ENCODE measurements around the gene FOSL2.

Gene FOSL2

DNA sequence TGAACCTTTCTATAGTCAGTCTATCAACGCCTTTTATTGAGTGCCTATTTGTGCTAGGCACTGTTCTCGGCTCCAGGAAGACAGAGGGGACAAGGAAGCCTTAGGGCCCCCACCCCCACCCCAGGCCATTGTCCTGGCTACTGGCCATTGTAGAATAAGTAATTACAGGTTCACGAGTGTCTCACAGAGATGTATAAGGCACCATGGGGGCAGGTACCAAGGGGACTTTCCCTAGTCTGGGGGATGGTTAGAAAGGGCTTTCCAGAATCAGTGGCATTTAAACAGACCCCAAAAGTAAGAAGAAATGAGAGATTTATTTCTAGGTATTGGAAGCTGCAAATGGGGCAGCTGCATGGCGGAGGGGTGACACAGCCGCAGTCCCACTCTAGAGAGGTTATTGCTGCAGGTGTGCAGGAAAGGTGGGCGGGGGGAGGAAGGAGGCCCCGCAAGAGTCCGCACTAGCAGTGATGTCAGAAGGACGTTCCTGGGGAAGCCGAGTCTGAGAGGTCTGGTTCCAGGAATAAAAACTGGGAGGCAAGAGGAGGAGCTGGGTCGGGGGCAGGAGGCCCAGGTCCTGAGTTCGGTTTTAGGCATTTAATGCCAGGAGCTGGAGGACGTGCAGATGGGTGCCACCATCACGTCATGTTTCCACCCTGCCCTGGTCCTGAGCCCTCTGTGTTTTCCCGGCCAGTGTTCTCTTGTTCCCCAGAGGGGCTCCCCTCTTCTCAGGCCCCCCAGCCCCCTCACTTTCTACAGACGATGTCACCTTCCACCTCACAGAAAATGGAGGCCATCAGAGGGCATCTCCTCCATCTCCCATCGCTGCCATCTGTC, 30.5 kb downstream of the FOSL2 start:
- H3K4me3 ChIP-seq (ENCODE audit: low read length), result no peak overlapping the region
- no peak overlapping the region for H2AFZ ChIP-seq (ENCODE audit: low read depth, low read length)
- H3K27me3 ChIP-seq (ENCODE audit: insufficient read depth, low read length), result no peaks in the 10 kb centered on the region
- no peaks in the 10 kb centered on the region for H3K4me1 ChIP-seq (ENCODE audit: insufficient read depth, low read length)
- H3K36me3 ChIP-seq (ENCODE audit: insufficient read depth, low read length), result no peaks in the 10 kb centered on the region
- no peaks in the 10 kb centered on the region for H3K9me3 ChIP-seq (ENCODE audit: low read length)

DNA sequence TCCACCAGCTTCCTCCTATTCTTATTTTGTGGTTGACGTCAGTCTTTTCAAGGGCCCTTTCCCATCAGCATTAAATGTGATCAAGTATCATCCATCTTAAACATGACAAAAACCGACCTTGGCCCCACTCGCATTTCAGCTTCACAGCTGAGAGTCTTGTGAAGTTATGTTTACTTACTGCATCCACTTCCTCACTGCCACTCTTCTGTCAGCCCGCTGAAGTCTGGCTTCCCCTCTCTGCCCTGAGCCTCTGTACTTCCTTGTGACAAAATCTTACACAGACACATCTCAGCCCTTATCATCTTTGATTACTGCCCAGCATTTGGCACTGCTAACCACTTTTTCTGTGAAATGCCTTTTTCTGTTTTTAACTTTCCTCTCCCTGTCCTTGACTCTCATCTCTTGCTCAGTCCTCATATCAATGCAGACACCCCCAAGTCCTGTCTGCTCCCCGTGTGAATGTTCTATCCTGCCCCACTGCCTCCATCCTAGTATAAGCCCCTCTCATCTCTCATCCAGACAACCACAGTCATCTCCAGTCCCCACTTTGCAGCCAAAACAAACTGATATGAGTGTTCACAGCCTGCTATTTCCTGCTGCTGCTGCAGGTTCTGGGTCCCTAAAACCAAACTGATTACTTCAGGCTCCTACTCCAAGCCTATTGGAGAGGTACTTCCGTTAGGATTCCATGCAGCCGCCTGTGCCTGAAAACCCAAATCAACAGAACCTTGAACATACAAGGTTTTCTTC, 31.4 kb downstream of the FOSL2 start:
- Histone ChIP-seq H3K4me1 (ENCODE audit: insufficient read depth, low read length) (no peaks in the 10 kb centered on the region), H3K9me3 (ENCODE audit: low read length) (no peaks in the 10 kb centered on the region), H3K27me3 (ENCODE audit: insufficient read depth, low read length) (no peaks in the 10 kb centered on the region), H3K36me3 (ENCODE audit: insufficient read depth, low read length) (no peaks in the 10 kb centered on the region), H2AFZ (ENCODE audit: low read depth, low read length) (no peak overlapping the region), H3K4me3 (ENCODE audit: low read length) (no peak overlapping the region)

DNA sequence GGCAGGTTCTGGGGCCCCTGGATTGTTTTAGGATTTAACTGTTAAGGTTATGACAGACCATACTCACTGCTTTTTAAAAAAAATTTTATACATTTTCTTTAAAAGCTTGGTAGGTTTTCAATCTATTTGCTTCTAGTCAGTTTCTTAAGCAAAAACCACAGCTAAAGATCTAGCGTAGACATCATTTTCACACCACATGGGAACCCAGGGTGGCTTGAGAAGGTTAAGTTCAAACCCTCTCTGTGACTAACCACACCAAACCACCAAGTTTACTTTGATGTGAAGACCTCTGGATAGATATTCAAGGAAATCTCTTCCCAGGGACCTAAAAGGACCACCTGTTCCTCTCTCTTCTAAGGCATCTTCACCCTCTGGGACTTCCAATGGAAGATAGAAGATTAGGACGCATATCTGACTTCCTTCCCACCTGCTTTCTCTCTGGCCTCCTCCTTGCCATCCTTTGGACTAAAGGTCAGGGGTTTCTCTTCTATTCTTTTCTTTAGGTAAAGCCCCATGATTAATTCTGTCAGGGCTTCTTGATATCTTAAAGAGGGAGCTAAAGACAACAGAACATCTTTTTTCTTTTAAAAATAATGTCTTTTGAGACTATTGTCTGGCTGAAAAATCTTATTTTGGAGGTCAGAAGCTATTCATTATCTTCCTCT, 32.3 kb downstream of the FOSL2 start:
- Histone ChIP-seq H3K27me3 (ENCODE audit: insufficient read depth, low read length) (no peaks in the 10 kb centered on the region), H3K4me1 (ENCODE audit: insufficient read depth, low read length) (no peaks in the 10 kb centered on the region), H2AFZ (ENCODE audit: low read depth, low read length) (no peak overlapping the region), H3K4me3 (ENCODE audit: low read length) (no peak overlapping the region), H3K9me3 (ENCODE audit: low read length) (no peaks in the 10 kb centered on the region), H3K36me3 (ENCODE audit: insufficient read depth, low read length) (no peaks in the 10 kb centered on the region)

DNA sequence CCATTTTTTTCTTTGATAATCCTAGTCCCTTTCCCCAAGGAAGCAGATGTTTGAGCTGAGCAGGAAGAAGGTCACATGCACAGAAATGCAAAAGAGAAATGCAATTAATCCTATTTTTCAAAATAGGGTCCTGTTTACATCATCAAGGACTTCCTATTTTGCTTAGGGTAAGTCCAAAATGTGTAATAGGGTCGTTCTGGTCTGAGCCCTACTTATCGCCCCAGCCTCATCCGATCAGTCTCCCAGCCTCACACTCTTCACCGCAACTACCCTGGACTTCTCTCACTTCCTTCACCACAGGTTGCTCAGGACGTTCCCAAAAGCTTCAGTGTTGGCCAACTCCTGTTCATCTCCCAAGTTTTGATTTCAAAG, 32.8 kb downstream of the FOSL2 start:
- Histone ChIP-seq H2AFZ (ENCODE audit: low read depth, low read length) (no peak overlapping the region), H3K4me3 (ENCODE audit: low read length) (no peak overlapping the region), H3K9me3 (ENCODE audit: low read length) (no peaks in the 10 kb centered on the region), H3K4me1 (ENCODE audit: insufficient read depth, low read length) (no peaks in the 10 kb centered on the region), H3K27me3 (ENCODE audit: insufficient read depth, low read length) (no peaks in the 10 kb centered on the region), H3K36me3 (ENCODE audit: insufficient read depth, low read length) (no peaks in the 10 kb centered on the region)

DNA sequence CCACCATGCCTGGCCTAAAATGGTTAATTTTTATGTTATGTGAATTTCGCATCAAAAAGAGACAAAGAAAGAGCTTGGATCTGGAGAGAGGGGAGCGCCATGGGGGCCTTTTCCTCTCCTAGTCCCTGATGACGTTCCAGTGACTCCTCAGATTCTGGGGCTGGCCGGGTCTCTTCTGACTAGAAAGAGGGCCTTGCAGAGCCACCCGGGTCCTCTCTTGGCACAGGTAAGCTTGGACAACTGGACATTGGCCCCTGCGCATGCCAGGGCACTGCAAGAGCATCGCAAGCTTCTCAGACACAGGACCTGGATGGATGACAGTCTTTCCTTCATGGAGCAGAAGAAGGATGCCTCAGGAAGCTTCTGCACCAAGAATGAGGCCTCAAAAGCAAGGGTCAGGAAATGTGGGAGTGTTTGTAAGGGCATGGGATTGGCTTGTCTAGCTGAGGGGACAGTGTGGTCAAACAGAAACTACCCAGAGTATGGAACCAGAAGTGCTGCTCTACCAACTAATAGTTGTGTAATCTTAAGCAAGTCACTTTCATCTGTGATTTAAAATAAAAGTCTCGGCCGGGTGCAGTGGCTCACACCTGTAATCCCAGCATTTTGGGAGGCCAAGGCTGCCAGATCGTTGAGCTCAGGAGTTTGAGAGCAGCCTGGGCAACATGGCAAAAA, 35.2 kb downstream of the FOSL2 start:
- no peaks in the 10 kb centered on the region for H3K36me3 ChIP-seq (ENCODE audit: insufficient read depth, low read length)
- H3K9me3 ChIP-seq (ENCODE audit: low read length), result no peaks in the 10 kb centered on the region
- peaks cover 3% of the 10 kb centered on the region for H3K27me3 ChIP-seq (ENCODE audit: insufficient read depth, low read length)
- no peaks in the 10 kb centered on the region for H3K4me1 ChIP-seq (ENCODE audit: insufficient read depth, low read length)
- no peak overlapping the region for H2AFZ ChIP-seq (ENCODE audit: low read depth, low read length)
- H3K4me3 ChIP-seq (ENCODE audit: low read length), result no peak overlapping the region

DNA sequence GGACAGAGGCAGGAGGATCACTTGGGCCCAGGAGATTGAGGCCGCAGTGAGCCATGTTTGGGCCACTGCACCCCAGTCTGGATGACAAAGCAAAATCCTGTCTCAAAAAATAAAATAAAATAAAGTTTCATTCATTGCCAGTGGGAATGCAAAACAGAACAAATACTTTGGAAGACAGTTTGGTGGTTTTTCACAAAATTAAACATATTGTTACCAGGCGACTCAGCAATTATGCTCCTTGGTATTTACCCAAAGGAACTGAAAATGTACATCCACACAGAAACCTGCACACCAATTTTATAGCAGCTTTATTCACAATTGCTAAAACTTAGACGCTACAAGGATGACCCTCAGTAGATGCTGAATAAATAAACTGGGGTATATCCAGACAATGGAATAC, 35.8 kb downstream of the FOSL2 start:
- H3K4me1 ChIP-seq (ENCODE audit: insufficient read depth, low read length), result no peaks in the 10 kb centered on the region
- H3K9me3 ChIP-seq (ENCODE audit: low read length), result no peaks in the 10 kb centered on the region
- H3K27me3 ChIP-seq (ENCODE audit: insufficient read depth, low read length), result peaks cover 3% of the 10 kb centered on the region
- no peak overlapping the region for H3K4me3 ChIP-seq (ENCODE audit: low read length)
- H2AFZ ChIP-seq (ENCODE audit: low read depth, low read length), result no peak overlapping the region
- no peaks in the 10 kb centered on the region for H3K36me3 ChIP-seq (ENCODE audit: insufficient read depth, low read length)

DNA sequence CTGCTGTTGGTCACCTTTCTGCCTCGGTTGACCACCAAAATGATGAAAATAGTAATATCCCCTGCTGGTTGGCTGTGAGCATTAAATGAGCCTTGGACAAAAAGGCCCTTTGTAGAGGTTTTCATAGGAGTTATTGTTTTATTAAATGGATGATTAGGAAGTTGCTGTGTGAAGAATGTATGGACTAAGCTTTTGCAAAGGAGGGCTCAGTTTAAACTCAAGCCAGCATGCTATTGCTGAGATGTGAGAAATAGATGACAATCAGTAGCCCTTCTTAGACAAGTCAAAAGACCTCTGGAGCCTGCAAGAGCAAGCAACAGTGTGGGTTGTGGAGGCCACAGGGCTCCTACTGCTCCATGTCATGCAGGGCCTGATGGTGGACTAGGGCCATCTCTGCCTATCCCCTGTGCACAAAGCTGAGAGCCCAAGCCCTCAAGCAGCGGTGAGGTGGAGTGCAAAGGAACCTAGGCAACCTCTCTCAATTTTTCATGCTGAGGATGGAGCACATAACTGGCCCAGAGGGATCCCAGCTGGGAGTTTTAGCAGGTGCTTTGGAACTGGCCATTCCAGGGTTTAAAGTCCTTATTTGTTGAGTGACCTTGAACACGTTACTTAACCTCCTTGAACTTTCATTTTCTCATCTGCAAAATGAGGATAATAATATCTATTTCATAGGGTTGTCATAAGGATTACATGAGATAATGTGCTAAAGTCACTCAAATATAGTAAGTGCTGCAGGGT, 37.1 kb downstream of the FOSL2 start:
- Histone ChIP-seq H2AFZ (ENCODE audit: low read depth, low read length) (no peak overlapping the region), H3K27me3 (ENCODE audit: insufficient read depth, low read length) (peaks cover 3% of the 10 kb centered on the region), H3K9me3 (ENCODE audit: low read length) (no peaks in the 10 kb centered on the region), H3K4me3 (ENCODE audit: low read length) (no peak overlapping the region), H3K4me1 (ENCODE audit: insufficient read depth, low read length) (no peaks in the 10 kb centered on the region), H3K36me3 (ENCODE audit: insufficient read depth, low read length) (no peaks in the 10 kb centered on the region)

DNA sequence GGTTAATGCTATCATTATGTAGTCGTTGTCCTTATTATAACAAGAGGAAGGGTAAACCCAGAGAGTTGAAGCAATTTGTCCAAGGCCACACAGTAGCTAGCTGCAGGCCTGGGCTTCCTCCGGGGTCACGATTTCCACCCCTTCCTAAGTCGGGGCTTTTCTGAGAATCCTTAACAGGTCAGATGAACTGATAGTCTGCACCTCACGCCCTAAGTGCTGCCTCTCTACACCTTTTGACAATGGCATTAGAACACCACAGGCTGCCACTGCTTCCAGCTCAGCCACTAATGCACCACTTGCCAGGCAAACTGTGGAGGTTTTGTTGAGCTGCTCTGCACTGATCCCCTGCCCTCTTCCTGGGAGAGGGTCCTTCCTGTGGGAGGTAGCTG, 37.7 kb downstream of the FOSL2 start:
- H2AFZ ChIP-seq (ENCODE audit: low read depth, low read length), result no peak overlapping the region
- no peak overlapping the region for H3K4me3 ChIP-seq (ENCODE audit: low read length)
- no peaks in the 10 kb centered on the region for H3K4me1 ChIP-seq (ENCODE audit: insufficient read depth, low read length)
- no peaks in the 10 kb centered on the region for H3K36me3 ChIP-seq (ENCODE audit: insufficient read depth, low read length)
- peaks cover 3% of the 10 kb centered on the region for H3K27me3 ChIP-seq (ENCODE audit: insufficient read depth, low read length)
- no peaks in the 10 kb centered on the region for H3K9me3 ChIP-seq (ENCODE audit: low read length)

DNA sequence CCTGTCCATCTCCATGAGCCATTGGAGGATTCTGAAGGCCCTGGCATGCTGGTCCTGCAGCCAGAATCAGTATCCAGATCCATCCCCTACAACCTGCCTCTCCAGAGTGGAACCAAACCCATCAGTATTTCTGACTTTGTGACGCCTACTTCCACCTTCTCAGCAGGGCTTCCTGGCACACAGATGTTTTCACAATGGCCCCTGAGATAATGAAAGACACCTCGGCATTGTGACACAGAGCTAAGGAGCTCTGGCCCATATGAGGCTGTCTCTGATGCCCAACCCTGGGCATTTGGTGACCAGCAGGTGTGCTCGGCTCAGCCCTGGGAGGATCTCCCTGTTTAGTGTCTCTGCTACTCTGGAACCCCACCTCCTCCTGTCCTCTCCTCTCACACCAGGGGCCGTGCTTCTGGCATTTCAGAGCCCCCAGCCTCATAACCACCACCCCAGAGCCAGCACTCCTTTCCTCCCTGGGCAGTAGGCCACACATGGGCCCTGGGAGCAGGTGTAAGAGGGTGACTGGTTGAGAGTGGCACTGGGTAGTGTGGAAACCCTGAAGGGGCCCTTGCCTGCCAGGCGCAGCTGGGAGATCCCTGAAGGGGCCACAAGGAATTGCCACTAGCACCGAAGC, 38.2 kb downstream of the FOSL2 start:
- Histone ChIP-seq H3K4me3 (ENCODE audit: low read length) (no peak overlapping the region), H3K4me1 (ENCODE audit: insufficient read depth, low read length) (no peaks in the 10 kb centered on the region), H3K27me3 (ENCODE audit: insufficient read depth, low read length) (peaks cover 3% of the 10 kb centered on the region), H2AFZ (ENCODE audit: low read depth, low read length) (no peak overlapping the region), H3K9me3 (ENCODE audit: low read length) (no peaks in the 10 kb centered on the region), H3K36me3 (ENCODE audit: insufficient read depth, low read length) (no peaks in the 10 kb centered on the region)

DNA sequence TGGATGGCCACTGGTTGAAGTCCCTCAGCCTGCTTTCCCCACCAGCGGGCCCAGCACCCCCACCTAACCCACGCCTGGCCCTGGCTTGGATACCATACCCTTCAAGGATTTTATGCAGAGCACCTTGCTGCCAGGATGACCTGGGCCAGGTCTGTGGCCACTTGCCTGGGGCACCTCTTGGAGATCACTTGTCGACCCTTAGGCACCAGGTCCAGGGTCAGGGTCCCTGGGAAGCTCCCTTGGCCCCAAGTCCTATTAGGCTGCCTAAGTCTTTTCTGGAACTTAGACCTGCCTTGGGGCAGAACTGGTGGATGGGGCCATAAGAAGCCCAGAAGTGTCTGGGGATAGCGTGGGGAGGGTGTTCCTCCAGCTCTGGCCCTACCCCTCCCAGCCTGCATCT, 39.1 kb downstream of the FOSL2 start:
- Histone ChIP-seq H3K4me3 (ENCODE audit: low read length) (no peak overlapping the region), H3K36me3 (ENCODE audit: insufficient read depth, low read length) (no peaks in the 10 kb centered on the region), H2AFZ (ENCODE audit: low read depth, low read length) (no peak overlapping the region), H3K4me1 (ENCODE audit: insufficient read depth, low read length) (no peaks in the 10 kb centered on the region), H3K27me3 (ENCODE audit: insufficient read depth, low read length) (peaks cover 3% of the 10 kb centered on the region), H3K9me3 (ENCODE audit: low read length) (no peaks in the 10 kb centered on the region)

DNA sequence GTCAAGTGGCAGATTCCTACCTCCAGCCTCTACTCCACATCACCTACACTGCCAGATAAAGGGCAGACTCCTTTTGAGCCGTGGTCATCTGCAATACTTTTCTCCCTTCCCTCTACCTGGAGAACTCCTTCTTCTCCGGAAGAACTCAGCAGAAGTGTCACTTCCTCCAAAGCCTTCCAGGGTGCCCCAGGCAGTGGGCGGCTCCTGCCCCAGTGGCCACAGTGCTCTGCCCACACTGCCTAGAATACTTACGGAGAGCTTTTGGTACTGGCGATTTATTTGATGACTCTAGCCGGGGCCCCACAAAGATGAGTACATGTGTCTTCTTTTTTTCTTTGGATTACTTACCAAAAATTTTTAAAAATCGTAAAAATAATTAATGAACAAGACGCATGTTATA, 39.7 kb downstream of the FOSL2 start:
- no peaks in the 10 kb centered on the region for H3K4me1 ChIP-seq (ENCODE audit: insufficient read depth, low read length)
- peaks cover 3% of the 10 kb centered on the region for H3K27me3 ChIP-seq (ENCODE audit: insufficient read depth, low read length)
- H3K9me3 ChIP-seq (ENCODE audit: low read length), result no peaks in the 10 kb centered on the region
- H3K4me3 ChIP-seq (ENCODE audit: low read length), result no peak overlapping the region
- H3K36me3 ChIP-seq (ENCODE audit: insufficient read depth, low read length), result no peaks in the 10 kb centered on the region
- H2AFZ ChIP-seq (ENCODE audit: low read depth, low read length), result no peak overlapping the region

DNA sequence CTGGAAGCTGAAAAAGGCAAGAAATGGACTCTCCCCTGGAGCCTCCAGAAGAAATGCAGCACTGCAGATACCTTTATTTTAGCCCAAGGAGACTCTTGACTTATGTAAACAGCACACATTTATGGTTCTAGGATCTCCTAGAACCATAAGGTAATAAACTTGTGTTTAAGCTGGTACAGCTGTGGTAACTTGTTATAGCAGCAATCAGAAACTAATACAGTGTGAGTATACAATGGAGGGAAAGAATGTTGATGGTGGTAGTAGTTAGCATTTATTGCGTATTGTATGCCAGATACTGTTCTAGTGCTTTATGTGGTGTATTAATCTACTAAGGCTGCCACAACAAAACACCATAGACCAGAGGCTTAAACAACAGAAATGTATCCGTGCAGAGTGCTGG, 40.6 kb downstream of the FOSL2 start:
- no peaks in the 10 kb centered on the region for H3K4me1 ChIP-seq (ENCODE audit: insufficient read depth, low read length)
- no peaks in the 10 kb centered on the region for H3K36me3 ChIP-seq (ENCODE audit: insufficient read depth, low read length)
- H3K9me3 ChIP-seq (ENCODE audit: low read length), result no peaks in the 10 kb centered on the region
- peaks cover 3% of the 10 kb centered on the region for H3K27me3 ChIP-seq (ENCODE audit: insufficient read depth, low read length)
- H3K4me3 ChIP-seq (ENCODE audit: low read length), result no peak overlapping the region
- H2AFZ ChIP-seq (ENCODE audit: low read depth, low read length), result no peak overlapping the region
